Dedifferentiated amniotic fluid mesenchymal stem cell (primary cell): ENCODE measurements around the gene HMGXB4.

Experiments used
- DNase-seq: peaks from one replicate; pipeline ENCODE4 v3.0.0-alpha.2; 2016; ENCODE audit errors: extremely low spot score

Gene HMGXB4

GRCh38 chr22:35326854-35327562 lies 69.7 kb downstream of the HMGXB4 start:
- no peak for DNase-seq

GRCh38 chr22:35327690-35328471 lies 70.6 kb downstream of the HMGXB4 start:
- DNase-seq = no peak

GRCh38 chr22:35328472-35328885 lies 71.2 kb downstream of the HMGXB4 start:
- no peak for DNase-seq

- no peak for DNase-seq
Measured at GRCh38 chr22:35329114-35329847, 72.0 kb downstream of the HMGXB4 start.

GRCh38 chr22:35330258-35330861 lies 73.1 kb downstream of the HMGXB4 start:
- no peak for DNase-seq

GRCh38 chr22:35332278-35332677 lies 75.0 kb downstream of the HMGXB4 start:
- DNase-seq = no peak

- no peak for DNase-seq
Measured at GRCh38 chr22:35333220-35333619, 75.9 kb downstream of the HMGXB4 start.

GRCh38 chr22:35334004-35334403 lies 76.7 kb downstream of the HMGXB4 start:
- no peak for DNase-seq

GRCh38 chr22:35335468-35335867 lies 78.2 kb downstream of the HMGXB4 start:
- DNase-seq = no peak

- no peak for DNase-seq
Measured at GRCh38 chr22:35335936-35336781, 78.9 kb downstream of the HMGXB4 start.

GRCh38 chr22:35337932-35338331 lies 80.6 kb downstream of the HMGXB4 start:
- no peak for DNase-seq

- DNase-seq = no peak
Measured at GRCh38 chr22:35341090-35341874, 84.0 kb downstream of the HMGXB4 start.

- no peak for DNase-seq
Measured at GRCh38 chr22:35342390-35342789, 85.1 kb downstream of the HMGXB4 start.

- no peak for DNase-seq
Measured at GRCh38 chr22:35343664-35344550, 86.6 kb downstream of the HMGXB4 start.

- no peak for DNase-seq
Measured at GRCh38 chr22:35344956-35345690, 87.8 kb downstream of the HMGXB4 start.
